ENCODE data around the gene RCAN2. TPM values are rescaled to one million over a fixed set of nuclear protein-coding genes. Genes with fewer than 3 reads are reported as not detected.

Gene RCAN2
- total and polyA plus RNA-seq, 2 donors (not counting 1 experiment from before 2014, with no cell fraction given): not detected

- Histone ChIP-seq H3K4me1 (ENCODE audit: control insufficient read depth in 2 of 2, insufficient read depth in 2 of 2, low read length in 2 of 2) (no peaks in the 10 kb centered on the region), H3K27ac (ENCODE audit: low read length in 2 of 2) (no peak overlapping the region), H3K79me2 (ENCODE audit: control insufficient read depth, insufficient read depth, low read length) (no peaks in the 10 kb centered on the region), H3K4me3 (ENCODE audit: control extremely low read depth in 1 of 5, extremely low read depth in 1 of 5, insufficient read depth in 1 of 5, low read depth in 2 of 5, low read length in 4 of 5) (no peak overlapping the region), H3K9me3 (ENCODE audit: control extremely low read depth in 1 of 3, control insufficient read depth in 2 of 3, insufficient read depth in 1 of 3, low read length in 2 of 3) (peaks cover 1 to 12% (median 12%) of the 10 kb centered on the region in 3 donors), H2AFZ (ENCODE audit: insufficient read depth, low read depth, low read length, poor library complexity, severe bottlenecking) (no peak overlapping the region), H3K27me3 (replicated peaks in 1 of 4; ENCODE audit: control extremely low read depth in 1 of 4, control insufficient read depth in 3 of 4, insufficient read depth in 4 of 4, low read length in 3 of 4) (peaks cover 0 to 7% (median 0%) of the 10 kb centered on the region in 4 experiments), H4K20me1 (ENCODE audit: control insufficient read depth, insufficient read depth, low read length, poor library complexity, severe bottlenecking) (no peaks in the 10 kb centered on the region), H3K9ac (ENCODE audit: low read length) (no peak overlapping the region), H3K36me3 (replicated peaks in 1 of 2; ENCODE audit: control extremely low read depth in 1 of 2, control insufficient read depth in 1 of 2, extremely low read depth in 1 of 2, insufficient read depth in 2 of 2, low read length in 1 of 2) (no peaks in the 10 kb centered on the region), H3K4me2 (replicated peaks; ENCODE audit: low read depth, low read length, poor library complexity, severe bottlenecking) (no peak overlapping the region)
- DNase-seq (no peak), ATAC-seq (ENCODE audit: low read depth) (no peak)
- 90% methylated on average over 3 of the region's 3 CpGs for WGBS (ENCODE audit: insufficient coverage)
- peaks cover 8% of the 10 kb centered on the region for H3K27me3 Mint-ChIP-seq
- no peaks in the 10 kb centered on the region for H3K4me1 Mint-ChIP-seq
- H3K9me3 Mint-ChIP-seq (ENCODE audit: insufficient read depth): peaks cover 12% of the 10 kb centered on the region
- TF ChIP-seq, protein P1, sequence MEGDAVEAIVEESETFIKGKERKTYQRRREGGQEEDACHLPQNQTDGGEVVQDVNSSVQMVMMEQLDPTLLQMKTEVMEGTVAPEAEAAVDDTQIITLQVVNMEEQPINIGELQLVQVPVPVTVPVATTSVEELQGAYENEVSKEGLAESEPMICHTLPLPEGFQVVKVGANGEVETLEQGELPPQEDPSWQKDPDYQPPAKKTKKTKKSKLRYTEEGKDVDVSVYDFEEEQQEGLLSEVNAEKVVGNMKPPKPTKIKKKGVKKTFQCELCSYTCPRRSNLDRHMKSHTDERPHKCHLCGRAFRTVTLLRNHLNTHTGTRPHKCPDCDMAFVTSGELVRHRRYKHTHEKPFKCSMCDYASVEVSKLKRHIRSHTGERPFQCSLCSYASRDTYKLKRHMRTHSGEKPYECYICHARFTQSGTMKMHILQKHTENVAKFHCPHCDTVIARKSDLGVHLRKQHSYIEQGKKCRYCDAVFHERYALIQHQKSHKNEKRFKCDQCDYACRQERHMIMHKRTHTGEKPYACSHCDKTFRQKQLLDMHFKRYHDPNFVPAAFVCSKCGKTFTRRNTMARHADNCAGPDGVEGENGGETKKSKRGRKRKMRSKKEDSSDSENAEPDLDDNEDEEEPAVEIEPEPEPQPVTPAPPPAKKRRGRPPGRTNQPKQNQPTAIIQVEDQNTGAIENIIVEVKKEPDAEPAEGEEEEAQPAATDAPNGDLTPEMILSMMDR (IDR thresholded peaks at IDR 0.05): no peak
- TF ChIP-seq EZH2 (IDR thresholded peaks at IDR 0.05; ENCODE audit: borderline replicate concordance, insufficient read depth, low read depth, low read length, poor library complexity, severe bottlenecking): no peak
- ChIA-PET CTCF (no interaction called here), POLR2A (no interaction called here)
- no peak overlapping the region for H3K27ac Mint-ChIP-seq
- intact Hi-C loops (cut with micrococcal nuclease): no loop called here
- no peak overlapping the region for H3K4me3 Mint-ChIP-seq
Observed at GRCh38 chr6:46444772-46445454, 46.3 kb downstream of the RCAN2 start.

GRCh38 chr6:46443623-46444022 is 47.6 kb downstream of the RCAN2 start:
- no peak for ATAC-seq (ENCODE audit: low read depth)
- no peak for TF ChIP-seq EZH2 (IDR thresholded peaks at IDR 0.05; ENCODE audit: borderline replicate concordance, insufficient read depth, low read depth, low read length, poor library complexity, severe bottlenecking)
- TF ChIP-seq, protein P1 (IDR thresholded peaks at IDR 0.05): no peak
- H3K4me1 Mint-ChIP-seq: no peaks in the 10 kb centered on the region
- peaks cover 14% of the 10 kb centered on the region for H3K27me3 Mint-ChIP-seq
- Histone ChIP-seq H3K4me1 (ENCODE audit: control insufficient read depth in 2 of 2, insufficient read depth in 2 of 2, low read length in 2 of 2) (no peaks in the 10 kb centered on the region), H3K27me3 (replicated peaks in 1 of 4; ENCODE audit: control extremely low read depth in 1 of 4, control insufficient read depth in 3 of 4, insufficient read depth in 4 of 4, low read length in 3 of 4) (peaks cover 0 to 11% (median 0%) of the 10 kb centered on the region in 4 experiments), H3K9ac (ENCODE audit: low read length) (no peak overlapping the region), H3K9me3 (ENCODE audit: control extremely low read depth in 1 of 3, control insufficient read depth in 2 of 3, insufficient read depth in 1 of 3, low read length in 2 of 3) (peaks cover 0 to 12% (median 12%) of the 10 kb centered on the region in 3 donors), H3K27ac (ENCODE audit: low read length in 2 of 2) (no peak overlapping the region), H2AFZ (ENCODE audit: insufficient read depth, low read depth, low read length, poor library complexity, severe bottlenecking) (no peak overlapping the region), H3K79me2 (ENCODE audit: control insufficient read depth, insufficient read depth, low read length) (no peaks in the 10 kb centered on the region), H3K4me3 (ENCODE audit: control extremely low read depth in 1 of 5, extremely low read depth in 1 of 5, insufficient read depth in 1 of 5, low read depth in 2 of 5, low read length in 4 of 5) (no peak overlapping the region), H3K4me2 (replicated peaks; ENCODE audit: low read depth, low read length, poor library complexity, severe bottlenecking) (no peak overlapping the region), H4K20me1 (ENCODE audit: control insufficient read depth, insufficient read depth, low read length, poor library complexity, severe bottlenecking) (no peaks in the 10 kb centered on the region), H3K36me3 (replicated peaks in 1 of 2; ENCODE audit: control extremely low read depth in 1 of 2, control insufficient read depth in 1 of 2, extremely low read depth in 1 of 2, insufficient read depth in 2 of 2, low read length in 1 of 2) (no peaks in the 10 kb centered on the region)
- peaks cover 10% of the 10 kb centered on the region for H3K9me3 Mint-ChIP-seq (ENCODE audit: insufficient read depth)
- intact Hi-C loops (cut with micrococcal nuclease): no loop called here
- ChIA-PET CTCF (interaction anchor here (0.6 kb wide), 1 partner anchor 23 kb away, joined by 3 read pairs; no protein-coding TSS in a partner anchor), POLR2A (no interaction called here)
- DNase-seq: no peak
- H3K27ac Mint-ChIP-seq: no peak overlapping the region
- H3K4me3 Mint-ChIP-seq: no peak overlapping the region
- no CpG with 5 or more reads among the region's 3 CpGs for WGBS (ENCODE audit: insufficient coverage)

Measured in B cell (primary cell).